OCI-LY1 (cell line): ENCODE data around the gene EFNB2.

Experiments
- H2AFZ ChIP-seq: fragments of 200-600 bp; sonication (generic), shearing (Covaris generic); 2 replicates; pipeline ENCODE4 v1.6.0; 2014; ENCODE audit warnings: antibody characterized with exemption, mild to moderate bottlenecking, low read length
- H3F3A ChIP-seq: fragments of 200-600 bp; sonication (generic), shearing (Covaris generic); 2 replicates; pipeline ENCODE4 v1.6.0; 2014; ENCODE audit warnings: mild to moderate bottlenecking, antibody characterized with exemption, low read length, moderate library complexity; ENCODE audit not compliant: insufficient read depth
- H3K27ac ChIP-seq: fragments of 200-600 bp; sonication (generic); 2 replicates; pipeline ENCODE4 v1.5.1; 2014; ENCODE audit warnings: low read length, mixed run types, mild to moderate bottlenecking, low read depth; ENCODE audit not compliant: poor library complexity, severe bottlenecking
- H3K27me3 ChIP-seq: fragments of 200-600 bp; sonication (generic); 2 replicates; pipeline ENCODE4 v1.6.0; 2014; ENCODE audit warnings: antibody characterized with exemption, mild to moderate bottlenecking, low read length, moderate library complexity; ENCODE audit not compliant: insufficient read depth
- H3K36me3 ChIP-seq: fragments of 200-600 bp; sonication (generic); 2 replicates; pipeline ENCODE4 v1.6.1; 2014; ENCODE audit warnings: mild to moderate bottlenecking, antibody characterized with exemption, low read length, moderate library complexity, mixed read lengths; ENCODE audit not compliant: insufficient read depth
- H3K4me1 ChIP-seq: fragments of 200-600 bp; sonication (generic); 2 replicates; pipeline ENCODE4 v1.5.1; 2014; ENCODE audit warnings: mild to moderate bottlenecking, low read length, moderate library complexity; ENCODE audit not compliant: insufficient read depth, severe bottlenecking
- H3K4me2 ChIP-seq: fragments of 200-600 bp; sonication (generic), shearing (Covaris generic); 2 replicates; pipeline ENCODE4 v1.6.1; 2014; ENCODE audit warnings: low read length
- H3K4me3 ChIP-seq: fragments of 200-600 bp; sonication (generic); 2 replicates; pipeline ENCODE4 v1.5.1; 2014; ENCODE audit warnings: low read length, low read depth, mild to moderate bottlenecking, mixed read lengths; ENCODE audit not compliant: poor library complexity, severe bottlenecking
- H3K79me2 ChIP-seq: fragments of 200-600 bp; shearing (Covaris generic); 2 replicates; pipeline ENCODE4 v1.6.1; 2016; ENCODE audit warnings: mixed run types, low read length, mixed read lengths; ENCODE audit not compliant: insufficient read depth
- H3K9ac ChIP-seq: fragments of 200-600 bp; sonication (generic), shearing (Covaris generic); 2 replicates; pipeline ENCODE4 v1.6.1; 2014; ENCODE audit warnings: mild to moderate bottlenecking, low read length, mixed read lengths
- H3K9me2 ChIP-seq: fragments of 200-600 bp; sonication (generic), shearing (Covaris generic); 2 replicates; pipeline ENCODE4 v1.6.1; 2014; ENCODE audit warnings: low read depth, mild to moderate bottlenecking, low read length, mixed read lengths
- H3K9me3 ChIP-seq: fragments of 200-600 bp; shearing (Covaris generic); 2 replicates; pipeline ENCODE4 v1.6.1; 2014; ENCODE audit warnings: low read length, mixed read lengths
- H4K20me1 ChIP-seq: fragments of 200-600 bp; sonication (generic), shearing (Covaris generic); 2 replicates; pipeline ENCODE4 v1.6.0; 2016; ENCODE audit warnings: mild to moderate bottlenecking, low read length; ENCODE audit not compliant: insufficient read depth
- CTCF ChIP-seq: fragments of 200-600 bp; sonication (generic), shearing (Covaris generic); IDR thresholded peaks from 2 replicates; pipeline ENCODE4 v1.5.1; 2017; ENCODE audit warnings: mild to moderate bottlenecking, antibody characterized with exemption, low read length, moderate library complexity, mixed read lengths
- EZH2 ChIP-seq: fragments of 200-600 bp; sonication (generic), shearing (Covaris generic); IDR thresholded peaks from 2 replicates; pipeline ENCODE4 v1.8.0; 2017; ENCODE audit warnings: borderline replicate concordance, mixed run types, mild to moderate bottlenecking, antibody characterized with exemption, low read length, moderate library complexity, mixed read lengths

The EFNB2 gene

GRCh38 chr13:106555631-106556328, 20.3 kb upstream of the EFNB2 start:
- no peaks in the 10 kb centered on the region for H3K9me2 ChIP-seq
- no peak overlapping the region for H2AFZ ChIP-seq
- H3K27me3 ChIP-seq = no peaks in the 10 kb centered on the region
- peaks cover 94% of the 10 kb centered on the region for H3K36me3 ChIP-seq
- TF ChIP-seq CTCF (no peak), EZH2 (no peak)
- no peak overlapping the region for H3K4me2 ChIP-seq
- H3K4me3 ChIP-seq = no peak overlapping the region
- H4K20me1 ChIP-seq = peaks cover 26% of the 10 kb centered on the region
- no peaks in the 10 kb centered on the region for H3F3A ChIP-seq
- H3K9me3 ChIP-seq = no peaks in the 10 kb centered on the region
- H3K4me1 ChIP-seq = peaks cover 3% of the 10 kb centered on the region
- peaks cover 72% of the 10 kb centered on the region for H3K79me2 ChIP-seq
- no peak overlapping the region for H3K27ac ChIP-seq
- no peak overlapping the region for H3K9ac ChIP-seq

- Histone ChIP-seq H3K79me2 (peaks cover 41% of the 10 kb centered on the region), H3K36me3 (peaks cover 93% of the 10 kb centered on the region), H3K9ac (no peak overlapping the region)
Measured at GRCh38 chr13:106551751-106552150, 16.3 kb upstream of the EFNB2 start.

GRCh38 chr13:106551350-106551749, 15.9 kb upstream of the EFNB2 start:
- TF ChIP-seq CTCF (no peak), EZH2 (no peak)
- H3K9ac ChIP-seq = no peak overlapping the region
- H3K27ac ChIP-seq = no peak overlapping the region
- H3K79me2 ChIP-seq = peaks cover 37% of the 10 kb centered on the region
- no peaks in the 10 kb centered on the region for H3K27me3 ChIP-seq
- H3K9me2 ChIP-seq = no peaks in the 10 kb centered on the region
- peaks cover 12% of the 10 kb centered on the region for H4K20me1 ChIP-seq
- H2AFZ ChIP-seq = no peak overlapping the region
- H3F3A ChIP-seq = no peaks in the 10 kb centered on the region
- H3K9me3 ChIP-seq = no peaks in the 10 kb centered on the region
- no peaks in the 10 kb centered on the region for H3K4me1 ChIP-seq
- peaks cover 93% of the 10 kb centered on the region for H3K36me3 ChIP-seq
- no peak overlapping the region for H3K4me3 ChIP-seq
- H3K4me2 ChIP-seq = no peak overlapping the region

More at GRCh38 chr13:106551751-106552150, 16.3 kb upstream of the EFNB2 start:
- no peaks in the 10 kb centered on the region for H3F3A ChIP-seq
- no peaks in the 10 kb centered on the region for H3K4me1 ChIP-seq
- H3K4me2 ChIP-seq = no peak overlapping the region
- H3K9me2 ChIP-seq = no peaks in the 10 kb centered on the region
- TF ChIP-seq EZH2 (no peak), CTCF (no peak)
- no peak overlapping the region for H3K4me3 ChIP-seq
- H2AFZ ChIP-seq = no peak overlapping the region
- H3K9me3 ChIP-seq = no peaks in the 10 kb centered on the region
- no peak overlapping the region for H3K27ac ChIP-seq
- no peaks in the 10 kb centered on the region for H3K27me3 ChIP-seq
- peaks cover 14% of the 10 kb centered on the region for H4K20me1 ChIP-seq
